ENCODE measurements around the gene SH3PXD2A.
"Not testable (repeated sequence)": the region's sequence is repeated elsewhere in the genome, so short reads cannot be mapped to it uniquely, and the experiment has no call there.

Gene SH3PXD2A

GRCh38 chr10:103671126-103671895, 184.1 kb downstream of the SH3PXD2A start:
- DNase-seq (ENCODE audit: low read depth in 2 of 3, low spot score in 1 of 3) = no peak

- no peak for DNase-seq (ENCODE audit: low read depth in 2 of 3, low spot score in 1 of 3)
Observed at GRCh38 chr10:103669944-103670343, 185.4 kb downstream of the SH3PXD2A start.

- DNase-seq (ENCODE audit: low read depth in 2 of 3, low spot score in 1 of 3) = no peak
Observed at GRCh38 chr10:103669243-103669929, 186.0 kb downstream of the SH3PXD2A start.

GRCh38 chr10:103668351-103669242, 186.8 kb downstream of the SH3PXD2A start:
- DNase-seq (ENCODE audit: low read depth in 2 of 3, low spot score in 1 of 3) = no peak

GRCh38 chr10:103667356-103667755, 188.0 kb downstream of the SH3PXD2A start:
- DNase-seq (ENCODE audit: low read depth in 2 of 3, low spot score in 1 of 3) = no peak

- no peak for DNase-seq (ENCODE audit: low read depth in 2 of 3, low spot score in 1 of 3)
Observed at GRCh38 chr10:103666762-103667150, 188.6 kb downstream of the SH3PXD2A start.

GRCh38 chr10:103666087-103666761, 189.2 kb downstream of the SH3PXD2A start:
- no peak for DNase-seq (ENCODE audit: low read depth in 2 of 3, low spot score in 1 of 3)

- DNase-seq (ENCODE audit: low read depth in 2 of 3, low spot score in 1 of 3) = no peak
Observed at GRCh38 chr10:103665162-103665889, 190.1 kb downstream of the SH3PXD2A start.

GRCh38 chr10:103663802-103664201, 191.6 kb downstream of the SH3PXD2A start:
- no peak for DNase-seq (ENCODE audit: low read depth in 2 of 3, low spot score in 1 of 3)

- no peak for DNase-seq (ENCODE audit: low read depth in 2 of 3, low spot score in 1 of 3)
Observed at GRCh38 chr10:103663236-103663635, 192.1 kb downstream of the SH3PXD2A start.

- DNase-seq (ENCODE audit: low read depth in 2 of 3, low spot score in 1 of 3) = not testable (repeated sequence)
Observed at GRCh38 chr10:103662704-103663103, 192.7 kb downstream of the SH3PXD2A start.

GRCh38 chr10:103661198-103661950, 194.0 kb downstream of the SH3PXD2A start:
- peak in 1 of 3 donors; percentile 25 for DNase-seq (ENCODE audit: low read depth in 2 of 3, low spot score in 1 of 3)

- DNase-seq (ENCODE audit: low read depth in 2 of 3, low spot score in 1 of 3) = no peak
Observed at GRCh38 chr10:103660364-103661197, 194.8 kb downstream of the SH3PXD2A start.

- DNase-seq (ENCODE audit: low read depth in 2 of 3, low spot score in 1 of 3) = peak in 1 of 3 donors; percentile 44
Observed at GRCh38 chr10:103659674-103660363, 195.6 kb downstream of the SH3PXD2A start.

GRCh38 chr10:103658049-103658577, 197.3 kb downstream of the SH3PXD2A start:
- no peak for DNase-seq (ENCODE audit: low read depth in 2 of 3, low spot score in 1 of 3)

- DNase-seq (ENCODE audit: low read depth in 2 of 3, low spot score in 1 of 3) = no peak
Observed at GRCh38 chr10:103657061-103657591, 198.2 kb downstream of the SH3PXD2A start.

- no peak for DNase-seq (ENCODE audit: low read depth in 2 of 3, low spot score in 1 of 3)
Observed at GRCh38 chr10:103654925-103655324, 200.5 kb downstream of the SH3PXD2A start.
